Activated CD4-positive, alpha-beta T cell treated with anti-CD3 and anti-CD28 coated beads, Interleukin-2, amount 50 U/mL, for 24 hours (primary cell): ENCODE measurements around the gene SP2.
A peak's percentile ranks its signal among the peaks of the same experiment; 100 is the strongest.

Experiments used
- DNase-seq, 2 donors: peaks; one replicate each; pipeline ENCODE4 v3.0.0-alpha.2; 2020; ENCODE audit warnings: low read depth in 1 of 2, low spot score in 1 of 2

Gene SP2

DNA sequence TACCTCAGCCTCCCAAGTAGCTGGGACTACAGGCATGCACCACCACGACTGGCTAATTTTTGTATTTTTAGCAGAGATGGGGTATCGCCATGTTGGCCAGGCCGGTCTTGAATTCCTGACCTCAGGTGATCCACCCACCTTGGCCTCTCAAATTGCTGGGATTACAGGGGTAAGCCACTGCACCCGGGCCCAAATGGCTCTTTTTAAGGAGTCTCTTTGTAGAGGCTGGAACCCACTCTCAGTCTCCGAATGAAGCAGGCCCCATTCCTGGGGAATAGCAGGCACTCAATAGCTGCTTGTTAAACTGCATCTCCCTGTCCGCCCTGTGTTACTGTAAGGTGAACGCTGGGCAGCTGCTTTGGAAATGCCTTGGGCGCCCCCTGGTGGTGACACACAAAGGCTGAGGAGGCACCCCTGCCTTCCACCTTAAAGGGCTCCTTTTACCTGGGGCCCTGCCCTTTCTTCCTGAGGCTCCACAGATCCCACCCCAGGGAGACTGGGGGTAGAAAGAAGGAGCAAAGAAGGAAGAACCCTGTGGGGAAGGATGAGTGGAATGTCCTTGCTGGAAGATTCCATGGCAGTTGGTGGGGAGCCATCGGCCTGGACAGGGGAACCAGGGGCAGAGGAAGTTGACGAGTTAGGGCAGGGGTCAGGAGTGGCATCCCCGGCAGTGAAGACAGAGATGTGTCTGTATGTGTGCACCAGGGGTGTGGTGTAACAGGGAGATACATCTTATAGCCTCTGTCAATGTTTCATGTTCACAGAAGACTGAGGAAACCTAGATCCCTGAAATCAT, 6.1 kb upstream of the SP2 start:
- peak; percentile 88 to 93 for DNase-seq

DNA sequence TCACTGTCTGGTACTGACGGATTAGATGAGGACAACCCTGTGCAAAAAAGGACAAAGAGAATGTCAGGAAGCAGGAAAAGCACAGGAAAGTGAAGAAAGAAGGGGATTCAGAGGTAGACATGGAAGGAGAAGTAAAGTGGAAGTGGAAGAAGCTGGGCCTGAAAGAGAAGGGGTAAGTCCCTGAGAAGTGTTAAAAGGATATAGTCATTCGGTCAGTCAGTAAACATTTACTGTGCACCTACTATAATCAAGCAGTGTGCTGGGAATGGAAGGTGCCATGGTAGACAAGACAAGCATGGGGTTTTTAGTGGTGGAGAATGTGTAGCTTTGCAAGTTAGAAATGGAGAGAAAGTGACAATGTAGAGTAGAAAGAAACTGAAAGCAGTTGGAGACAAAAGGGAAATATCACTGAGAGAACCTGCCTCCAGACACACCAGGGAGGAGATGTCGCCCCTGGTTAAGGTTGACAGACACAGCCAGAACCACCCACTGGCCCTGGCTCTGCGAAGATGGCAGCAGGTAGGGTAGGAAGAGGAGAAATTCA, 4.4 kb upstream of the SP2 start:
- no peak for DNase-seq

DNA sequence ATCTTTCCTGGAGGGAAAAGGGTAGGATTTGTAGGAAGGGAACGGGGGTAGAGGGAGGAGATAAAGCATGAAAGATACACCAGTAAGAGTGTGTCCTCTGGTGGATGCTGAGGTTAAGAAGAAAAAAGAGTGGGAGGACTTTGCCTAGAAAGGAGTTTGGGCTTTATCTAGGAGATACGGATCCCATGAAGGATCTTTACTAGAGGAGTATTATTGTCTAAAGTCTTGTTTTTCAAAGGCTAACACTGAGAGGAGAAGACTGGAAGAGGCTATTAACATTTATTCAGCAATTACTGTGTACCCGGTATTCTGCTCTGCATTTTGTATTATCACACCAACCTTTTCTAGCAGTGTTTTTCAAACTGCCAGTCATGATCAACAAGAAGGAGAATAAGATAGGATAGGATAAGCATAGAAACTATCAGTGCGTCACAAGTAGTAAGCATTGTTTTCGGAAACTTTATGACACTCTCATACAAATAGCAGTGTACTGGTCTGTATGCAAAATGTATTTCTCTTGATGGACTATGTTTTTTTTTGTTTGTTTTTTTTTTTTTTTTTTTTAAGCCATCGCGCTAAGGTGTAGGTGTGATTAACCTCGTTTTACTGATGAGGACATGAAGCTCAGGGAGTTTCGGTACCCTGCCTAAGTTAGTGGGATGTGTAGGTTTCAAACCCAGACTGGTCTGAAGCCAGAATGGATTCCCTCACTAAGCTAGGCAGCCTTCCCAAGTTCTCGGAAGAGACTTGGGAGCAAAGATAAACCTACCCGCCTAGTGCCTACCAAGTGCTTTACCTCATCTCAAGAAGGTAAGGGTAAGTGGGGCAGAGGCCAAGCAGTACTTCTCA, 1.3 kb upstream of the SP2 start:
- no peak for DNase-seq

DNA sequence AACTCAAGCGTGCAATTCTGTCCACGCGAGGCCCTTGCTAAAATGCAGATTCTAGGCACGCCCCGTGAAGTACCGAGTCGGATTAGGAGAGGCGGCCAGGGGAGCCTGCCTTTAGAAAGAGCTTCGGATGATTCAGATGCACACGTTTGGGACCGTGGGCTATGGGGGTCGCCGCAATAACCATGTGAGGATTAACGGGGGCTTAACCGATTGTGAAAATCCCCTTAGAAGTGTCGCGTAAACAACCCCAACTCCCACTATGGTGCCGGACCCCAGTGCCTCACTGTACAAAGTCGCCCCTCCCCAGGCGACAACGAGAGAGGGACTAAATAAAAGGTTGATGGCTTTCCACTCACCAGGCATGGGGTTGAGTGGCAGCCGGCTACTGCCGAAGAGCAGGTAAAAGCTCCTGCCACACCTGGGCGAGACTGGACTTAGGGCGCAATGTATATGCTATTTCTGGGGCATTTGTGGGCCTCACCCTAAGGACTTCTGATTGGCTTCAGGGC, 635 bp upstream of the SP2 start:
- DNase-seq, result no peak

- DNase-seq, result no peak
Observed at GRCh38 chr17:47896672-47897490, 845 bp downstream of the SP2 start.

DNA sequence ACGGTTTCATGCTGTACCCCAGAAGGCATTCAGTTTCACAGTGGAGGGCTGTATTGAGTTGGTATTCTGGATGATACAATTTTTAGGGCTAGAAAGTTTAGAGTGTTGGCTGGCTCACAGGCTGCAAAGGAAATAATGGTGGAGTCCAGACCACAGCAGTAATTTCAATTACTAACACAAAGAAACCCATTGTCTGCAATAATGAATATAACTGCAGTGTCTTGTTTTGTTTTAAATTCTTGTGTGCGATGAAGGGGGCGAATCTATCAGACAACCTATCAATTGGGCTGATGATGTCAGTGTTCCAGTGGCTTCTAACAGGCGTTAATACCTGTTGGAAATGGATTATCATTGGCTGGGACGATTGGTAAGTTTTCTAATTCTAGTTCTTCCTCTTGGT, 1.5 kb downstream of the SP2 start:
- DNase-seq, result no peak

DNA sequence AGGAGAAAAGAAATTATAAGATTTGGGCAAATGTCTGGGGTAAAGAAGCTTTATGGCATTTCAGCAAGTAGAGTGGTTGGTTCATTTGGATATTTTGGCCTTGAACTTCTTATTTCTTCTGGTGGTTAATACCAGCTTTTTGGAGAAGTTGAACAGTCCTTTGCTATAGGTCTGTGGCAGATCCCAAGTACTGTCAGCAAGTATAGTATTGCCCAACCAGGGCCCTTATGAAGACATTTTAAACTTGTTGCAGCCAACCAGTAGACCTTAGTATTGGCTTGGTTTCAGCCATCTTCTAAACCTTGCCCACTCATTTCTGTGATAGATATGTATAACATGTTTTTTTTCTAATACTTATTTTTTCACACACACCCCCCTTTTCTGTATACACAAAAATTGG, 2.2 kb downstream of the SP2 start:
- DNase-seq, result no peak

GRCh38 chr17:47899643-47900042, 3.6 kb downstream of the SP2 start:
- no peak for DNase-seq

DNA sequence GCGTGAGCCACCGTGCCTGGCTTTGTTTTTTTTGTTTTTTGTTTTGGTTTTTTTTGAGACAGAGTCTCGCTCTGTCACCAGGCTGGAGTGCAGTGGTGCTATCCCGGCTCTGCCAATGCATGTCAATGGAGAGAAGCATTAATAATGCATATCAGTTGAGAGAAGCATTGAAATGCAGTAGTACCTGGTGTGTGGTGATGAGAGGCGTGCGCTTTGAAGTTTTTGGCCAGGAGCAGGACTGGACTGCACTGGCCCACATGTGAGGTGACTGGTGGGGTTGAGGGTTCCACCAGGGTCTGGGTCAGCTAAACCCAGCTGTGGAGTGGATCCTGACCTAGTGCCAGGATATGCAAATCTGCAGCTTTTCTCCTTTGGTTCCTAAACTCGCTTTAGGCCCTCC, 5.4 kb downstream of the SP2 start:
- no peak for DNase-seq

DNA sequence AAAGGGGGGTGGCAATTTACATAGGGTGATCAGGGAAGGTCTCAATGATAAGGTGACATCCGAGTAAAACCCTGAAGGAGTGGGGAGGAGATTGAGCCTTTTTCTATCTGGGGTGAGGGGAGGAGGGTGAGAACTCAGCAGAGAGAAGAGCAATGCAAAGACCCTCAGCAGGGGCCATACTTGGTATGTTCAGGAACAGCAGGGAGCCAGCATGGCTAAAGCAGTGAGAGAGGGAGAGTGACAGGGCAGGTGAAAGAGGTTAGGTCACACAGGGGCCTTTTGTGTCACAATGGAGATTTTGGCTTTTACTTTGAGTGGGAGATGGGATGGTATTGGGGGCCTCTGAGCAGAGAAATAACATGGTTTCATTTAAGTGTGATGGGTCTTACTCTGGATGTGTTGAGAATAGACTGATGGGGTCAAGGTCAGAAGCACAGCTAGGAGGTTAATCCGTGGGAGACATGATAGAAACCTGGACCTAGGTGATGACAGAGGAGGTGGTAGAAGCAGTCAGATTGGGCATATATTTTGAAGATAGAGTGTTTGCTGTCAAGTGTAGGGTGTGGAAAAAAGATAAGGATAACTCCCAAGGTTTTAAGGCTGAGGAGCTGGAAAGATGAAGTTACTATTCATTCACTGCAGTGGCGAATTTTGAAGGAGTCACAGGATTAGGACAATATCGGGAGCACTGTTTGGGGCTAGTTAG, 6.2 kb downstream of the SP2 start:
- no peak for DNase-seq

GRCh38 chr17:47905221-47905733, 9.2 kb downstream of the SP2 start:
- no peak for DNase-seq

GRCh38 chr17:47906443-47906842, 10.4 kb downstream of the SP2 start:
- no peak for DNase-seq

DNA sequence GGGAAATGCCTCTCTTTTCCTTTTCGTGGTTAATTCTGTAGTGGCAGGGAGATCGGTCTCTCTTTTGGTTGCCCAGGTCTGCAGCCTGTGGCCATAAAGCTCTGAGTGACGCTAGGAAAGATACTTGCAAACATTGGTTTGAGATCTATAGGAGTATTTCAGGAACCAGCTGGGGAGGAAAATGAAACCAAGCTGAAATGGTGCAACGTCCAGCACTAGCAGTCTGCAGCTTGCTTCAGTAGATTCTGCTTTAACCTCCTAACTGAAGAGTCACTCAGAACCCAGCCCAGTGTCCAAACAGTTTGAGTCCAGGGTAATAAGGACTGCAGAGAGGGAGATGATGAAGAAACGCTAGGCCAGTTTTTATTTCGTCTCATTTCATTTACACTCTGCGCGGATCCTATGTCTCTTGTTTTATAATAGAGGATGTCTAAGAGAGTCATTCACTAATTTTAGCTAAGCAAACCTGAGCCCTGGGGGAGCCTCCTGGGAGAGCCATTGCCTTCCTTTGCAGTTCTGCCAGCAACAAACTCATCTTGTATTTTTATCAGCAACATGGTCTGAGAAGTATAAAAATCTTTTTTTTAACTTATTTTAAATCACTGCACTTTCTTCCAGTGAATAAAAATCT, 12.0 kb downstream of the SP2 start:
- DNase-seq, result no peak

DNA sequence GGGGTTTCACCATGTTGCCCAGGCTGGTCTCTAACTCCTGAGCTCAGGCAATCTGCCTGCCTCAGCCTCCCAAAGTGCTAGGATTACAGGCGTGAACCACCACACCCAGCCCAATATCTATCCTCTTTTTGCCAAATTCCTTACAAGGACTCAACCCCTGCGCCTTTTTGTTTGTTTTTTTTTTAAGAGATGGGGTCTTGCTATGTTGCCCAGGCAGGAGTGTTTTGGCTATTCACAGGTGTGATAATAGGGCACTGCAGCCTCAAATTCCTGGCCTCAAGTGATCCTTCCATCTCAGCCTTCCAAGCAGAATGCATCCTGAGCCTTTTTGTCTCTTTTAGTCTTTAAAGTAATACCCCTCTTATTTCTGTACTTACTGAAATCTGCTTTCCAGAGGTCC, 17.0 kb downstream of the SP2 start:
- DNase-seq, result no peak

DNA sequence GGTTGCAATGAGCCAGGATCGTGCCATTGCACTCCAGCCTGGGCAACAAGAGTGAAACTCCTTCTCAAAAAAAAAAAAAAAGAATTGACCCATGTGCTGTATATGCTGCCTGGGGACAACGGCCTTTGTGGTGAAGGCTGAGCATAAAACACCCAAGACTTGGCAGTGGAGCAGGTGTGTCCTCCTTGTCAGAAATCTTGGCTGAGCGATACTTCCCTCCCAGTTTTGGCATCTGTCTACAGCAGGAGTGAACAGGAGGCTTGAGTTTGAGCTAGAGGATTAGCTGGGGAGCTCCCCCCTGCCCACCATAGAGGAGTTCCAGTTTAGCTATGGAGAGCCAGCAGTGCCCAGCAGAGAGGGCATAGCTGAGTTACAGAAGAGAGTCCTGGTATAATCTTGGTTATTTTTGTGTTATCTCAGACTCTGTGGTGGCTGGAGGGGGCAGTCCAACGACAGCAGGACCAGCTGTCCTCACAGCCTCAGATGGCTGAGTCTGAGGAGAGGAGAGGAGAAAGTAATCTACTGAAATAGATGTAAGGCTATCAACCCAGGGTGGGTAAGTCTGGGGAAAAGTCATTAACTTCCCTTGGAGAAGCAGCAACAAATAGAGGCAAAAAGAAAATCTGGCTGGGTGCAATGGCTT, 18.4 kb downstream of the SP2 start:
- DNase-seq, result no peak

DNA sequence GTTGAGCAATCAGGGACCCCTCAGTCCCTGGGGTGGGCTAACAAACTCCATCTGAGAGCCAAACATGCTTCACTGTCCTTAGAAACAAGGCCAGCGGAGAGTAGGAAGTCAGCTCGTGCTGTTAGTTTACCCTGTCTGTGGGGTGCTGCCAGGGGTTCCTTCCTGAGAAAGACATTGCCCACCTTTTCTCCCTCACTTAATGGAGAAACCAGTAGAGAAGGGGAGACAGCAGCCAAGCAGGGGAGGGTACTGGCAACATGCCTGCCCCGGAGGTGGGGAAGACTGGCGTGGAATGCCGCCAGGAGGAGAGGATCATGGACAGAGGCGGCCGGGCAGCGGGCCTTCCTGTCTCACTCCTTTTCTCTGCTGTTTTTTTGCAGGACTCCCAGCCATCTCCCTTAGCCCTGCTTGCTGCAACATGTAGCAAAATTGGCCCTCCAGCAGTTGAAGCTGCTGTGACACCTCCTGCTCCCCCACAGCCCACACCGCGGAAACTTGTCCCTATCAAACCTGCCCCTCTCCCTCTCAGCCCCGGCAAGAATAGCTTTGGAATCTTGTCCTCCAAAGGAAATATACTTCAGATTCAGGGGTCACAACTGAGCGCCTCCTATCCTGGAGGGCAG, 19.9 kb downstream of the SP2 start:
- no peak for DNase-seq

DNA sequence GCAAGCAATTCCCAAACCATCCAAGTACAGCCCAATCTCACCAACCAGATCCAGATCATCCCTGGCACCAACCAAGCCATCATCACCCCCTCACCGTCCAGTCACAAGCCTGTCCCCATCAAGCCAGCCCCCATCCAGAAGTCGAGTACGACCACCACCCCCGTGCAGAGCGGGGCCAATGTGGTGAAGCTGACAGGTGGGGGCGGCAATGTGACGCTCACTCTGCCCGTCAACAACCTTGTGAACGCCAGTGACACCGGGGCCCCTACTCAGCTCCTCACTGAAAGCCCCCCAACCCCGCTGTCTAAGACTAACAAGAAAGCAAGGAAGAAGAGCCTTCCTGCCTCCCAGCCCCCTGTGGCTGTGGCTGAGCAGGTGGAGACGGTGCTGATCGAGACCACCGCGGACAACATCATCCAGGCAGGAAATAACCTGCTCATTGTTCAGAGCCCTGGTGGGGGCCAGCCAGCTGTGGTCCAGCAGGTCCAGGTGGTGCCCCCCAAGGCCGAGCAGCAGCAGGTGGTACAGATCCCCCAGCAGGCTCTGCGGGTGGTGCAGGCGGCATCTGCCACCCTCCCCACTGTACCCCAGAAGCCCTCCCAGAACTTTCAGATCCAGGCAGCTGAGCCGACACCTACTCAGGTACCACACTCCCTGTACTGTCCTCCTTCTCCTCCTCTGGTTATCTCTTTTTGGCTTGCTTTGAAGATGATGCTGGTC, 20.6 kb downstream of the SP2 start:
- no peak for DNase-seq

DNA sequence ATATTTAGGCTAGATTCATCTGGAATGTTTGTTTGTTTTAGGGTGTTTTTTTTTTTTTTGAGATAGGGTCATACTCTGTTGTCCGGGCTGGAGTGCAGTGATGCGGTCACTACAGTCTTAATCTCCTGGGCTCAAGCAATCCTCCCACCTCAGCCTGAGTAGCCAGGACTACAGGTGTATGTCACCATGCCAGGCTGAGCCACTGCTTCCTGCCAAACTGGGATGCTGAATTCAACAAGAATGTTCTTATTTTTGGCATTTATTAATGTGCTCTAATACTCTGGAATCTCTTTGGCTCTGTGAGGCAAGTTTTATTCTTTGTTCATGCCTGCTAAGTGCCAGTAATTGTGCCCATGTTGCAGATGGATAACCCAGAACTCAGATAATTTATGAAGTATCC, 21.5 kb downstream of the SP2 start:
- no peak for DNase-seq
